ENCODE results near the gene WEE1. TPM values are rescaled to one million over a fixed set of nuclear protein-coding genes. Genes with fewer than 3 reads are reported as not detected.

The WEE1 gene
- total and polyA plus RNA-seq, 10 donors: 6.3 to 30.6 (median 14.4) TPM

- no peak for TF ChIP-seq POLR2A (IDR thresholded peaks at IDR 0.05)
- H3K4me1 ChIP-seq: peaks cover 0 to 17% (median 4%) of the 10 kb centered on the region in 6 donors
- intact Hi-C loops (cut with DNase I; ENCODE audit: low total_unique reads): no loop called here
- no peaks in the 10 kb centered on the region for H3K27me3 ChIP-seq (replicated peaks in 1 of 7)
- no peak overlapping the region for H3K4me3 ChIP-seq
- no peaks in the 10 kb centered on the region for H3K9me3 ChIP-seq
- no peak for DNase-seq
- H3K36me3 ChIP-seq: peaks cover 0 to 49% (median 29%) of the 10 kb centered on the region in 6 donors
- 81 to 86% (median 85%) methylated on average over 9 of the region's 9 CpGs for WGBS, 5 donors
- no peak overlapping the region for H3K27ac ChIP-seq
These were observed 43.3 kb upstream of the WEE1 start for GRCh38 chr11:9530020-9530621.

- DNase-seq: no peak
- WGBS, 5 donors: 93 to 98% (median 97%) methylated on average over 8 of the region's 8 CpGs
- intact Hi-C loops (cut with DNase I; ENCODE audit: low total_unique reads): no loop called here
- Histone ChIP-seq H3K36me3 (peaks cover 0 to 39% (median 21%) of the 10 kb centered on the region in 6 donors), H3K4me3 (no peak overlapping the region), H3K4me1 (peaks cover 0 to 22% (median 6%) of the 10 kb centered on the region in 6 donors), H3K27me3 (replicated peaks in 1 of 7) (no peaks in the 10 kb centered on the region), H3K27ac (no peak overlapping the region), H3K9me3 (no peaks in the 10 kb centered on the region)
- TF ChIP-seq POLR2A (IDR thresholded peaks at IDR 0.05): no peak
- no peak for TF ChIP-seq CTCF (IDR thresholded peaks at IDR 0.05 in 8 of 11, conservative IDR thresholded peaks at IDR 0.05 in 3 of 11)
- peak in 2 of 3 donors; percentile 13 to 20 for TF ChIP-seq POLR2AphosphoS5 (IDR thresholded peaks at IDR 0.05)
These were observed 42.4 kb upstream of the WEE1 start for GRCh38 chr11:9530901-9531625.

- WGBS, 5 donors: 93 to 97% (median 95%) methylated on average over 9 of the region's 9 CpGs
- TF ChIP-seq POLR2AphosphoS5 (IDR thresholded peaks at IDR 0.05) (no peak), POLR2A (IDR thresholded peaks at IDR 0.05) (no peak), CTCF (IDR thresholded peaks at IDR 0.05 in 8 of 11, conservative IDR thresholded peaks at IDR 0.05 in 3 of 11) (no peak)
- H3K27me3 ChIP-seq (replicated peaks in 1 of 7): no peaks in the 10 kb centered on the region
- H3K4me3 ChIP-seq: no peak overlapping the region
- peaks cover 0 to 20% (median 6%) of the 10 kb centered on the region in 6 donors for H3K4me1 ChIP-seq
- H3K9me3 ChIP-seq: no peaks in the 10 kb centered on the region
- intact Hi-C loops (cut with DNase I; ENCODE audit: low total_unique reads): no loop called here
- H3K27ac ChIP-seq: no peak overlapping the region
- DNase-seq: no peak
- peaks cover 0 to 19% (median 7%) of the 10 kb centered on the region in 6 donors for H3K36me3 ChIP-seq
These were observed 40.4 kb upstream of the WEE1 start for GRCh38 chr11:9533058-9533457.

- Histone ChIP-seq H3K4me3 (no peak overlapping the region), H3K36me3 (peaks cover 0 to 11% (median 2%) of the 10 kb centered on the region in 6 donors), H3K4me1 (peaks cover 0 to 17% (median 6%) of the 10 kb centered on the region in 6 donors), H3K27me3 (replicated peaks in 1 of 7) (no peaks in the 10 kb centered on the region), H3K27ac (no peak overlapping the region), H3K9me3 (no peaks in the 10 kb centered on the region)
- 89 to 95% (median 93%) methylated on average over 5 of the region's 5 CpGs for WGBS, 5 donors
- intact Hi-C loops (cut with DNase I; ENCODE audit: low total_unique reads): loop anchor here (2.0 kb wide), 1 partner anchor 79 kb away; no protein-coding TSS in a partner anchor
- no peak for DNase-seq
- no peak for TF ChIP-seq POLR2A (IDR thresholded peaks at IDR 0.05)
- no peak for TF ChIP-seq CTCF (IDR thresholded peaks at IDR 0.05 in 8 of 11, conservative IDR thresholded peaks at IDR 0.05 in 3 of 11)
- no peak for TF ChIP-seq POLR2AphosphoS5 (IDR thresholded peaks at IDR 0.05)
These were observed 39.6 kb upstream of the WEE1 start for GRCh38 chr11:9533736-9534473.

Data from spleen (tissue), 11 donors.